HG02642 (cell line): ENCODE results near the gene MAPK8IP1.

Source experiments
- ATAC-seq: cut with Tn5 transposase; IDR thresholded peaks from one replicate; pipeline ENCODE4 v1.9.1; 2021; ENCODE audit warnings: mild to moderate bottlenecking; ENCODE audit not compliant: unreplicated experiment, poor library complexity

Gene MAPK8IP1

DNA sequence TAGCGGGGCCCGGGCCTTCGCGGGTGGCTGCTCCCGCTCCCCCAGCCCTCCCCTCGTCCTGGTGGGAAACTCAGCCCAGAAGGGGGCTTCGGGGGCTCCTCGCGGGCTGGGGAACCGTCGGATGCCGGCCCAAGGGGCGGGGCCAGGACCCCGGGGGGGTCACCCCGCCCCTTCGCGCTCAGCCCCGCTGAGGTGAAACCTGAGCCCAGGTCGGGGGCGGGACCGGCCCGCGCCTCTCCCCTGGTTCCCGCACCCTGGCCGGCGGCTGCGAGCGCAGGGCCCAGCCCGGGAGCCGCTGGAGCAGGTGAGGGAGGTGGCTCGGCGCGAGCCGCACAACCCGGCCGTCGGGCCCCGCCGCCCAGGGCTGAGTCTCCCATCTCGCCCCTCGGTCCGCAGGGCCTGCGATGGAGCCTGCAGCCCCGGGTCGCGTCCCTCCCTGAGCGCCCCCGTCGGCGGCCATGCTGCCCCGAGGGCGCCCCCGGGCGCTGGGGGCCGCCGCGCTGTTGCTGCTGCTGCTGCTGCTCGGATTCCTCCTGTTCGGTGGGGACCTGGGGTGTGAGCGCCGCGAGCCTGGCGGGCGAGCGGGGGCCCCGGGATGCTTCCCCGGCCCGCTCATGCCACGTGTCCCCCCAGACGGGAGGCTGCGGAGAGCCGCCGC lies 37.1 kb downstream of the MAPK8IP1 start, which contains the start of gene LARGE2:
Gene LARGE2 (plus strand): TSS at position 232 of the 658 bp plus-strand sequence. CDS start 227 bp downstream, at position 459.
- ATAC-seq: no peak

- ATAC-seq: no peak
Observed at GRCh38 chr11:45924036-45924915, 38.8 kb downstream of the MAPK8IP1 start.

DNA sequence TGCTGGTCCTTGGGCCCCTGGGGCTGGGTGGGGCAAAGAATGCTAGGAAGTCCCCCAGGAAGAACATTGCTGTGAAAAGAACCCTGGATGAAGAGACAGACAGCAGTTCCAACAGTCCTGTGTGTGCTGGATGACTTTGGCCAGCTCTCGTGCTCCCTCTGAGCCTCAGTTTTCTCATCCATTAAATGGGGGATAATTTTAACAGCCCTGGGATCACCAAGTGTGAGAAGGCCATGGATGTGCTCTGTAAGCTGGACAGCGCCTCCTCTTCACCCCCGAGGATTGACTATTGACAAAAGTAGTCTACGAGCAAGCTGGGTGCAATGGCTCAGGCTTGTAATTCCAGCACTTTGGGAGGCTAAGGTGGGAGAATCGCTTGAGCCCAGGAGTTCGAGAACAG lies 39.5 kb downstream of the MAPK8IP1 start:
- ATAC-seq: no peak

GRCh38 chr11:45925550-45925949 lies 40.1 kb downstream of the MAPK8IP1 start:
- ATAC-seq: no peak

GRCh38 chr11:45926001-45926401 lies 40.5 kb downstream of the MAPK8IP1 start:
- no peak for ATAC-seq

DNA sequence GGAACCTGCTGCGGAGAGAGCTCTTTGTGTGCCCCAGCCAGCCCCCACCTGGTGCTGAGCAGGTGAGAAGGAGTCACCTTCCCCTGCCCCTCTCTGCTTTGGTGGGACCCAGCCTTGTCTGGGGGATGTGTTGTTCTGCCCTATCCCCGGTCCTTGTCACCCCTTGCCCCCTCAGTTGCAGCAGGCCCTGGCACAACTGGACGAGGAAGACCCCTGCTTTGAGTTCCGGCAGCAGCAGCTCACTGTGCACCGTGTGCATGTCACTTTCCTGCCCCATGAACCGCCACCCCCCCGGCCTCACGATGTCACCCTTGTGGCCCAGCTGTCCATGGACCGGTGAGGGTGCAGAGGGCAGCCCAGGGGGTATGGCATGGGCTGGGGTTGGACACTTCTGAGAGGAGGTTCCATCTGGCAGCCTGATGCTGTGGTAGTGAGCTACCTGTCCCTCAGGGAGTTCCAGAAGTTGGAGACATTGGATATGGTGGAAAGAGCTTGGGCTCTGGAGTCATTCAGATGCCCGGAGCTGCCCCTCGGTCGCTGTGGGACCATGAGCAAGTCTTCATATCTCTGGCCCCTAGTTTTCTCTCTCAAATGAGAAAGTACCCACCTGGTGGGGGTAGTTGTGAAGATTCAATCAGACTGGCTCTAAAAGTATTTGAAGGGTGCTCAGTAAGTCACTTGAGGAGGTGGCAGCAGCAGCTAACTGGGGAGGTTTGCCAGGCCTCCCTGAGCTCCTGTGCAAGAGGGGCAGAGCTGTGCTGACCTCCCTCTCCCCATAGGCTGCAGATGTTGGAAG lies 41.3 kb downstream of the MAPK8IP1 start:
- no peak for ATAC-seq

DNA sequence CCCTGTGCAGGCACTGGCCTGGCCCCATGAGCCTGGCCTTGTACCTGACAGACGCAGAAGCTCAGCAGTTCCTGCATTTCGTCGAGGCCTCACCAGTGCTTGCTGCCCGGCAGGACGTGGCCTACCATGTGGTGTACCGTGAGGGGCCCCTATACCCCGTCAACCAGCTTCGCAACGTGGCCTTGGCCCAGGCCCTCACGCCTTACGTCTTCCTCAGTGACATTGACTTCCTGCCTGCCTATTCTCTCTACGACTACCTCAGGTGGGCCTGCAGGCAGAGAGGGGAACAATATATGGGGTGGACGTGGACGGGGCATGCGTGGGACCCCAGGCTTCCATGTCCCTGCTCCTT lies 41.9 kb downstream of the MAPK8IP1 start:
- no peak for ATAC-seq

DNA sequence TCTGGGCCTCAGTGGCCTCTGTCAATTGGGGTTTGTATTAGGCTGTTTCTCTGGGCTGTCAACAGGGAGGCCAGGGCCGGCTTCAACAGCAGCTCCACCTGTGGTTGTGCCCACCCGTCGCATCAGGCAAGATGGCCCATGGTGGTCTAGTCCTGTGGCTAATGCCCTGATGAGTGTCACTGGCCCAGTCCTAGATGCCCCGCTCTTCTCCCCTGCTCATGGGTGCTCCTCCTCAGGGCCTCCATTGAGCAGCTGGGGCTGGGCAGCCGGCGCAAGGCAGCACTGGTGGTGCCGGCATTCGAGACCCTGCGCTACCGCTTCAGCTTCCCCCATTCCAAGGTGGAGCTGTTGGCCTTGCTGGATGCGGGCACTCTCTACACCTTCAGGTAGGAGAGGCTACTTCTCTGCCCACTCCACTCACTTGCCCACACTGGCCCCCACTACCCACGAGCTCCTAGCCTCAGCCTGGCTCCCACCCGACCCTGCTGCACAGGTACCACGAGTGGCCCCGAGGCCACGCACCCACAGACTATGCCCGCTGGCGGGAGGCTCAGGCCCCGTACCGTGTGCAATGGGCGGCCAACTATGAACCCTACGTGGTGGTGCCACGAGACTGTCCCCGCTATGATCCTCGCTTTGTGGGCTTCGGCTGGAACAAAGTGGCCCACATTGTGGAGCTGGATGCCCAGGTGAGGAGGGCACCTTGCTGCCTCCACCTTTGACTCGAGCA lies 42.4 kb downstream of the MAPK8IP1 start:
- ATAC-seq: no peak

DNA sequence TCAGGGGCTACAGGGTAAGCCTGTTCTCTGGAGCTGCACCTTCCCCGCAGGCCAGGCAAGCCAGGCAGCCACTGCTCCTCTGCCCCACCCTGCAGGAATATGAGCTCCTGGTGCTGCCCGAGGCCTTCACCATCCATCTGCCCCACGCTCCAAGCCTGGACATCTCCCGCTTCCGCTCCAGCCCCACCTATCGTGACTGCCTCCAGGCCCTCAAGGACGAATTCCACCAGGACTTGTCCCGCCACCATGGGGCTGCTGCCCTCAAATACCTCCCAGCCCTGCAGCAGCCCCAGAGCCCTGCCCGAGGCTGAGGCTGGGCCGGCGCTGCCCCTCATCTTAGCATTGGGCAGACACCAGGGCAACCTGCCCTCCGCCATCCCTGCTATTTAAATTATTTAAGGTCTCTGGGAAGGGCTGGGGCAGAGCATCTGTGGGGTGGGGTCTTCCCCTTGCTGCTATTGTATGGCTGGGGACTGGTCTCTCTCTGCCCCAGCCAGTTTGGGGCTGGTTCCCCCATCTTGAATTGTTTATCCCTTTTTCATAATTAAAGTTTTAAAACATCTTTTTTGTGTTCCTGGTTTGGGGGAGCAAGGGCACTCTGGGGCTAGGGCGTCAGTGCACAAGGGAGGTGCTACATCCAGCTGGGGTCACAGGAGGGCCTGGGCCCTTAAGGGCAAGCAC lies 43.2 kb downstream of the MAPK8IP1 start:
- ATAC-seq: no peak

DNA sequence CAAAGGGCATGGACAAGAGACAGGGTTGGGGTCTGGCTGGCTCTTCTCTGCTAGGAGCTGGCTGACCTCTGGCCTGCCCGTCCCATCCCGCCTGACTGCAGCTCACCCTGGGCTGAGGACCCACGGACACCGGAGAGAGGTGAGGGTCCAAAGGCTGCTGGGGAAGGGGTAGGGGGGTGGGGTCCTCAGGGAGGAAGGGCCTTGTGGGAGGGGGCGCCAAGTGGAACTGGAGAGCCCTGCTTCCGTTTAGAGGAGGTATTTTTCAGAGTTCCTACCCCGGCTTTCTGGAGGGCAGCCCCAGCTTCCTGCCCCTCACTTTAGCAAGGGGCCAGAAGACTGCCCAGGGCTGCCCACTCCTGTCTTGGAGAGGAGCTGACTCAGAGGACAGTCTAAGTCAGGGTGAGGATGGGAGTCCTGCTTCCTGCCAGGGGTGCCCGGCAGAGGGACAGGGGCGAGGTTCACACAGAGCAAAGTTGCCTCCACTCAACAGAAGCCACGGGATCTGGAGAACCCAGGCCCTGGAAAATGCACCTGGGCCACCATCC lies 44.1 kb downstream of the MAPK8IP1 start:
- peak; percentile 8 for ATAC-seq

DNA sequence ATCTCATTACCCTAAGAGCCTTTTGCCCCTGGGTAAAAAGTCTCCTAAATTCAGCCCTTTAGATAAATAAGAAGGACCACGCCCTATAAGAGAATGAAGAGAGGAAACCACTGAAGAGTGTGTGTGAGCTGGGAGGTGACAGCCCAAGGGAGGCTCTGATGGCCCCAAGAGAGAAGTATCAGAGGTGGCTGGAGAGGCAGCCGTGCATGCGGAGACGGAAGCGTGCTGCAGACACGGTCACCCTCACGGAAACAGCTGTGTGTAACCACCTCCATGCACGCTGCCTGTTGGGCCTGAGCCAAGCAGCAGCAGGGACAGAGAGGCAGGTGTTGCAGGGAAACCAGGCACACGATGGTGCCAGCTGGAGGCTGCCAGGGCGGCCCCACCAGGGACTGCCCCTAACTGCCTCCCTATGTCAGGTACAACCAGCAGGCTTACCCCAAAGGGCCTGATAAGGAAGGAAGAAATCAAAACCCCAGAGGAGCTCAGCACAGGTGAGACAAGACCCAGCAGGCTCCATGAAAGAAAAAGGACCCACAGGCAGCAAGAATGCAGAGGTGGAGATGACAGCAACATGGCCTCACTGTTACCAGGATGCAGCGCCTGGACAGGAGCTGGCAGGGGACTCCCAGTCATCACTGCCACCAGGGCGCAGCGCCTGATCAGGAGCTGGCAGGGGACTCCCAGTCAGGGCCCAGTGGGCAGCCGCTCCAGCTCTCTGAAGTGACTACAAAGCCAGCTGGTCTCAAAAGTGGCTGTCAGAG lies 44.8 kb downstream of the MAPK8IP1 start:
- peak; percentile 91 for ATAC-seq

DNA sequence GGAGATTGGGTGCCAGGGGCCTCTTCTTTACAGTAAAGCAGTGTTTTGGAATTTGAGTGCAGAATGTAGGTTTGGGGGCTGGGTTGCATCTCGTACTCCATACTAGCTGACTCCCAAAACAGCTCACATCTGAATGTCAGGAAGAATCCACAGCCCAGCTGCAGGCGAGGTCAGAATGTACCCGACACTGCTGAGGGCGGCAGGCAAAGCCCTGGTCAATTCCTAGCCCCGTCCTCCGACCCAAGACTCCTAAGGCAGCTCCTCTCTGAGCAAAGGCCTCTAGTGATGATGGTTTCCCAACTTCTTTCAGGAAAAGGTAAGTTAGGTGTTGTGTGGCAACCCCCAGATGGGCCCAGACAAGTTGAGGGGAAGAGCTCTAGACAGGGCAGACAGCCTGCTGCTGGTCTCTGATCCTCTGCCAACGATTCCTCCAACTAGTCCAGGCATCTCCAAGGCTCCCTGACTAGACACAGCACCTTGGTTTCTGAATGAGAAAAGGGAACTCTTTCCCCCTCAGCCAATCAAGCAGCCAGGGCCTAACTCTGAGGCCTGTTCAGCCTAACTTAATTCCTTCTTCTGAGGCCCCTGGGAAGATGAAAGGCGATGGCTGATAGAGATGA lies 45.6 kb downstream of the MAPK8IP1 start:
- no peak for ATAC-seq

GRCh38 chr11:45931739-45932138 lies 46.3 kb downstream of the MAPK8IP1 start:
- no peak for ATAC-seq

- ATAC-seq: no peak
Observed at GRCh38 chr11:45932217-45932616, 46.8 kb downstream of the MAPK8IP1 start.

DNA sequence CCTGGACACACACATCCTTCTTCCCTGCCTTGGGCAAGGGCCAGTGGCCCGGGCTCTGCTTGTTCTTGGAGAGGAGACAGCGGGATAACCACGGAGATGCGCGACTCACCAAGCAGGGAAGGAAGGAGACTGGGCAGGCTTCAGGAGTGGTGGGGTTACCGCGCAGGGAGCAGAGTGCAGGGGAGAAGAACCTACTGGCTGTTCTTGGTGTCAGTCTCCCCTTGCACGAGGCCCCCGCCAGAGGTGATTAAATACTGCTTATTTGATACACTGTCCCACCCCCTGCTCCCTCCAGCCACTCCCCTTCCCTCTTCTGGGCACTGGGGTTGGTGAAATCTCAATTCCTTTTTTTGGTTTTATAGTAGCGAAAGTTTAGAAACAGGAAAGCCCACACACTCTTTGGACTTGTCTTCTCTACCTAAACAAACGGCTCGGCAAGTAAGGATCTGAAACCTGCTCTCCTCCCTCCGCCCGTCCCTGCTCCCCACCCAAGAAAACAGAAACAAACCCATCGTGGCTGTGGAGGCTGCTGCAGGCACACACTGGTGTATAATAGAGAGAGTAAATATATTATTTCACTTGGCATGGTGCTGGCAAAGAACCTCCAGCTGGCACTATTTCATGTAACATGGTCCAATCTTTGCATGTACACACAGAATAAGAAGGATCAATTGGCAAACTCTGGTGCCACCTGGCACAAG lies 47.8 kb downstream of the MAPK8IP1 start:
- ATAC-seq: no peak

- no peak for ATAC-seq
Observed at GRCh38 chr11:45933846-45934579, 48.6 kb downstream of the MAPK8IP1 start.
